ENCODE data around the gene DCC. TPM values are rescaled to one million over a fixed set of nuclear protein-coding genes. Genes with fewer than 3 reads are reported as not detected.

DCC gene
- total and polyA plus RNA-seq, 9 of the 15 experiments (the other 6 are each of a cell fraction or from before 2014, with no cell fraction given) = not detected

GRCh38 chr18:53070788-53071187, 730.8 kb downstream of the DCC start:
- Histone ChIP-seq H3K4me2 (ENCODE audit: insufficient read depth, low read length) (no peak overlapping the region), H3K9me1 (ENCODE audit: control insufficient read depth, insufficient read depth, low read length) (no peaks in the 10 kb centered on the region), H3K79me2 (ENCODE audit: control insufficient read depth, insufficient read depth, low read length) (no peaks in the 10 kb centered on the region), H4K20me1 (replicated peaks; ENCODE audit: control insufficient read depth, insufficient read depth, low read length) (no peaks in the 10 kb centered on the region), H2AFZ (ENCODE audit: low read depth, low read length) (no peak overlapping the region), H3K27ac (ENCODE audit: extremely low read depth, low read depth, low read length) (no peak overlapping the region), H3K9me3 (replicated peaks; ENCODE audit: control insufficient read depth, insufficient read depth, low read depth, low read length) (no peaks in the 10 kb centered on the region), H3K4me3 (no peak overlapping the region), H3K36me3 (ENCODE audit: control insufficient read depth, insufficient read depth, low read length) (no peaks in the 10 kb centered on the region), H3K4me1 (replicated peaks in 1 of 2; ENCODE audit: control insufficient read depth in 2 of 2, insufficient read depth in 2 of 2, low read length in 2 of 2) (no peaks in the 10 kb centered on the region), H3K9ac (ENCODE audit: insufficient read depth in 1 of 2, low read depth in 2 of 2, low read length in 2 of 2) (no peak overlapping the region), H3K27me3 (ENCODE audit: control insufficient read depth in 2 of 2, insufficient read depth in 2 of 2, low read length in 2 of 2) (no peaks in the 10 kb centered on the region)
- CTCF ChIA-PET (ENCODE audit: low intra/inter-chr PET ratio) = no interaction called here
- intact Hi-C loops (cut with micrococcal nuclease) (no loop called here), in situ Hi-C loops (cut with MboI) (no loop called here)
- 2% methylated on average over 6 of the region's 6 CpGs for WGBS (ENCODE audit: insufficient coverage, low coverage, missing lambda C conversion rate)
- no TSS peak for BruUV-seq (replicated peaks)
- no peak for ATAC-seq
- no peak for DNase-seq (ENCODE audit: extremely low read depth in 1 of 4, low spot score in 3 of 4)
- POLR2A ChIA-PET = no interaction called here
- no peak for FAIRE-seq
- TF ChIP-seq ZNF282 (CRISPR knock-in tag; IDR thresholded peaks at IDR 0.05) (no peak), ZNF217 (CRISPR knock-in tag; IDR thresholded peaks at IDR 0.05) (no peak), ZNF445 (CRISPR knock-in tag; IDR thresholded peaks at IDR 0.05; ENCODE audit: low read depth) (no peak), ARID4B (CRISPR knock-in tag; IDR thresholded peaks at IDR 0.05) (no peak), GTF3C2 (IDR thresholded peaks at IDR 0.05; ENCODE audit: borderline replicate concordance, extremely low read depth, insufficient read length) (no peak), HES1 (IDR thresholded peaks at IDR 0.05; ENCODE audit: low read depth) (no peak), ZNF3 (CRISPR knock-in tag; IDR thresholded peaks at IDR 0.05) (no peak), POLR2AphosphoS2 (IDR thresholded peaks at IDR 0.05; ENCODE audit: low read length) (no peak), HDAC8 (tag; IDR thresholded peaks at IDR 0.05) (no peak), TAF9B (IDR thresholded peaks at IDR 0.05; ENCODE audit: partially characterized antibody) (no peak), ZNF224 (CRISPR knock-in tag; IDR thresholded peaks at IDR 0.05) (no peak), JUND (IDR thresholded peaks at IDR 0.05; ENCODE audit: borderline replicate concordance, low read depth, low read length) (no peak), JUND (tag; IDR thresholded peaks at IDR 0.05; ENCODE audit: borderline replicate concordance, low read depth, low read length) (no peak), HSF4 (CRISPR knock-in tag; IDR thresholded peaks at IDR 0.05; ENCODE audit: borderline replicate concordance) (no peak), FOXM1 (IDR thresholded peaks at IDR 0.05; ENCODE audit: low read depth) (no peak), FOXM1 (CRISPR knock-in tag; IDR thresholded peaks at IDR 0.05; ENCODE audit: low read depth) (no peak), RCOR1 (IDR thresholded peaks at IDR 0.05; ENCODE audit: borderline replicate concordance in 1 of 2, low read depth in 2 of 2, low read length in 2 of 2) (no peak)

All from K562 (cell line).